H1 (cell line): ENCODE data around the gene LINGO4. TPM values are rescaled to one million over a fixed set of nuclear protein-coding genes. Genes with fewer than 3 reads are reported as not detected.

ENCODE experiments used
- CTCF ChIA-PET: fragments of 300-600 bp; sonication (Branson Sonifier 250); formaldehyde crosslinking; loops from one replicate; lab custom pipeline; 2021; ENCODE audit not compliant: partially characterized antibody; lab: Charles Lee
- POLR2A ChIA-PET: fragments of 300-600 bp; sonication (Branson Sonifier 250); formaldehyde crosslinking; loops from one replicate; lab custom pipeline; 2021; ENCODE audit warnings: inconsistent platforms; ENCODE audit not compliant: partially characterized antibody; lab: Charles Lee
- DNase-seq, 2 experiments: peaks; one replicate each; pipeline versions ENCODE4 v3.0.0 to v3.0.0-alpha.2; 2010 to 2022; ENCODE audit warnings: low spot score in 2 of 2, low read depth in 1 of 2, mixed read lengths in 1 of 2
- FAIRE-seq: peaks from 2 replicates; lab custom pipeline; 2011; peaks lifted over from hg19 to GRCh38; lab: Jason Lieb, UNC
- H2AFZ ChIP-seq: 2 replicates; pipeline ENCODE4 v1.8.1; 2012; ENCODE audit warnings: low read length, inconsistent platforms
- H2AK5ac ChIP-seq: 2 replicates; pipeline ENCODE4 v1.6.1; 2013; ENCODE audit warnings: low read depth, low read length
- H2BK120ac ChIP-seq: replicated peaks from 2 replicates; pipeline ENCODE3; 2013; ENCODE audit warnings: low read depth, low read length, inconsistent platforms
- H2BK12ac ChIP-seq: 2 replicates; pipeline ENCODE4 v1.6.1; 2013; ENCODE audit warnings: low read depth, low read length
- H2BK15ac ChIP-seq: 2 replicates; pipeline ENCODE4 v1.6.1; 2013; ENCODE audit warnings: low read length
- H2BK20ac ChIP-seq: 2 replicates; pipeline ENCODE4 v1.6.1; 2013; ENCODE audit warnings: low read length
- H2BK5ac ChIP-seq: 2 replicates; pipeline ENCODE4 v1.6.1; 2013; ENCODE audit warnings: low read depth, low read length
- H3K14ac ChIP-seq: 2 replicates; pipeline ENCODE4 v1.6.1; 2013; ENCODE audit warnings: inconsistent platforms; ENCODE audit not compliant: insufficient read length
- H3K18ac ChIP-seq: 2 replicates; pipeline ENCODE4 v1.6.1; 2013; ENCODE audit warnings: low read length; ENCODE audit errors: extremely low read depth
- H3K23ac ChIP-seq: 2 replicates; pipeline ENCODE4 v1.6.1; 2013; ENCODE audit warnings: inconsistent platforms; ENCODE audit not compliant: insufficient read length
- H3K23me2 ChIP-seq: 2 replicates; pipeline ENCODE4 v1.6.1; 2013; ENCODE audit warnings: low read depth, low read length
- H3K27ac ChIP-seq: 2 replicates; pipeline ENCODE4 v1.6.1; 2011; ENCODE audit warnings: low read depth, low read length, inconsistent platforms
- H3K27me3 ChIP-seq, 4 experiments: replicated peaks in 1 of 4; 1 replicate in 1 of 4; 2 replicates in 3 of 4; pipeline versions ENCODE4 v1.6.1 to v1.8.1; 2011 to 2013; ENCODE audit warnings: low read length in 3 of 4, mild to moderate bottlenecking in 3 of 4, inconsistent platforms in 2 of 4, mixed read lengths in 2 of 4, moderate library complexity in 1 of 4; ENCODE audit not compliant: control insufficient read depth in 3 of 4, insufficient read depth in 3 of 4; ENCODE audit errors: extremely low read depth in 1 of 4
- H3K36me3 ChIP-seq, 4 experiments: 2 replicates each; pipeline versions ENCODE4 v1.6.1 to v1.8.1; 2011 to 2013; ENCODE audit warnings: mild to moderate bottlenecking in 4 of 4, low read length in 3 of 4, moderate library complexity in 2 of 4, control low read depth in 1 of 4, inconsistent platforms in 1 of 4; ENCODE audit not compliant: insufficient read depth in 4 of 4, control insufficient read depth in 2 of 4
- H3K4ac ChIP-seq: replicated peaks from 2 replicates; pipeline ENCODE3; 2013; ENCODE audit warnings: low read length, low read depth, mixed read lengths, inconsistent platforms; ENCODE audit not compliant: insufficient read length
- H3K4me1 ChIP-seq, 4 experiments: replicated peaks in 1 of 4; 1 replicate in 1 of 4; 2 replicates in 3 of 4; pipeline versions ENCODE4 v1.6.1 to v1.8.1; 2011 to 2013; ENCODE audit warnings: low read length in 3 of 4, inconsistent platforms in 2 of 4, mixed read lengths in 1 of 4; ENCODE audit not compliant: insufficient read depth in 4 of 4, control insufficient read depth in 3 of 4
- H3K4me2 ChIP-seq, 2 experiments: 2 replicates each; pipeline versions ENCODE4 v1.6.1 to v1.8.1; 2011 to 2013; ENCODE audit warnings: low read depth in 2 of 2, low read length in 2 of 2, control low read depth in 1 of 2, inconsistent platforms in 1 of 2, mild to moderate bottlenecking in 1 of 2; ENCODE audit not compliant: insufficient read depth in 1 of 2
- H3K4me3 ChIP-seq, 4 experiments: fragments of 200-600, 300-600 bp in 1 of 4; sonication (generic), shearing (Covaris generic), sonication (Bioruptor Twin) in 1 of 4; 2 replicates each; pipeline versions ENCODE4 v1.5.1 to v1.8.1; 2011 to 2016; ENCODE audit warnings: low read length in 4 of 4, low read depth in 3 of 4, control low read depth in 2 of 4, inconsistent platforms in 2 of 4, mild to moderate bottlenecking in 2 of 4, mixed read lengths in 1 of 4, moderate library complexity in 1 of 4; ENCODE audit not compliant: insufficient read depth in 2 of 4; ENCODE audit errors: extremely low read depth in 1 of 4
- H3K56ac ChIP-seq: replicated peaks from 2 replicates; pipeline ENCODE3; 2013; ENCODE audit warnings: low read depth, mild to moderate bottlenecking, mixed read lengths, low read length, inconsistent platforms; ENCODE audit not compliant: insufficient read length
- H3K79me1 ChIP-seq: 2 replicates; pipeline ENCODE4 v1.6.1; 2013; ENCODE audit warnings: low read depth, low read length, control low read depth
- H3K79me2 ChIP-seq, 2 experiments: 2 replicates each; pipeline versions ENCODE4 v1.6.1 to v1.8.1; 2012 to 2013; ENCODE audit warnings: low read length in 2 of 2, mild to moderate bottlenecking in 2 of 2, inconsistent platforms in 1 of 2; ENCODE audit not compliant: insufficient read depth in 2 of 2, control insufficient read depth in 1 of 2
- H3K9ac ChIP-seq, 4 experiments: replicated peaks in 1 of 4; 1 replicate in 1 of 4; 2 replicates in 3 of 4; pipeline versions ENCODE4 v1.6.1 to v1.8.1; 2011 to 2013; ENCODE audit warnings: low read depth in 3 of 4, low read length in 3 of 4, control low read depth in 2 of 4, mild to moderate bottlenecking in 2 of 4, moderate library complexity in 2 of 4, inconsistent platforms in 1 of 4; ENCODE audit errors: extremely low read depth in 1 of 4
- H3K9me3 ChIP-seq, 2 experiments: 2 replicates each; pipeline versions ENCODE4 v1.6.1 to v1.8.1; 2012 to 2013; ENCODE audit warnings: mild to moderate bottlenecking in 2 of 2, moderate library complexity in 2 of 2, control low read depth in 1 of 2, inconsistent platforms in 1 of 2, low read depth in 1 of 2, low read length in 1 of 2, mixed read lengths in 1 of 2; ENCODE audit not compliant: insufficient read depth in 2 of 2
- H4K20me1 ChIP-seq, 2 experiments: replicated peaks in 1 of 2; 2 replicates each; pipeline versions ENCODE3 to v1.8.1; 2011 to 2013; ENCODE audit warnings: inconsistent platforms in 2 of 2, low read length in 2 of 2, mild to moderate bottlenecking in 1 of 2; ENCODE audit not compliant: insufficient read depth in 2 of 2, control insufficient read depth in 1 of 2
- H4K5ac ChIP-seq: 2 replicates; pipeline ENCODE4 v1.6.1; 2013; ENCODE audit warnings: low read length, low read depth, mixed read lengths, inconsistent platforms; ENCODE audit not compliant: insufficient read length
- H4K8ac ChIP-seq: 2 replicates; pipeline ENCODE4 v1.8.0; 2013; ENCODE audit warnings: mild to moderate bottlenecking, moderate library complexity, low read length, inconsistent platforms; ENCODE audit not compliant: insufficient read depth; ENCODE audit errors: extremely low read depth
- H4K91ac ChIP-seq: replicated peaks from 2 replicates; pipeline ENCODE3; 2013; ENCODE audit warnings: low read length, mixed read lengths, inconsistent platforms; ENCODE audit not compliant: insufficient read length
- BRCA1 ChIP-seq: IDR thresholded peaks from 2 replicates; pipeline ENCODE4 v1.6.1; 2012; ENCODE audit warnings: low read depth, low read length, improper control_type of control experiment
- CEBPB ChIP-seq: IDR thresholded peaks from 2 replicates; pipeline ENCODE4 v1.6.1; 2012; ENCODE audit warnings: low read depth, low read length
- E2F6 ChIP-seq: IDR thresholded peaks from 2 replicates; pipeline ENCODE4 v1.6.1; 2012; ENCODE audit warnings: inconsistent platforms
- GABPA ChIP-seq: IDR thresholded peaks from 2 replicates; pipeline ENCODE4 v1.6.1; 2011; ENCODE audit warnings: mild to moderate bottlenecking, low read length, moderate library complexity, borderline replicate concordance; ENCODE audit not compliant: insufficient read depth
- KDM5A ChIP-seq: fragments of 200-600 bp; IDR thresholded peaks from 2 replicates; pipeline ENCODE4 v1.7.1; 2012; ENCODE audit warnings: mild to moderate bottlenecking, low read length, inconsistent platforms, mixed read lengths
- NRF1 ChIP-seq: IDR thresholded peaks from 2 replicates; pipeline ENCODE4 v1.6.1; 2011; ENCODE audit warnings: mild to moderate bottlenecking, low read depth, low read length, improper control_type of control experiment
- POU5F1 ChIP-seq: IDR thresholded peaks from 2 replicates; pipeline ENCODE4 v1.6.1; 2011; ENCODE audit warnings: low read depth, mild to moderate bottlenecking, low read length, moderate library complexity
- ZNF274 ChIP-seq: IDR thresholded peaks from 2 replicates; pipeline ENCODE4 v1.7.0; 2012; ENCODE audit warnings: low read length, borderline replicate concordance; ENCODE audit errors: extremely low read depth
- WGBS, 2 experiments: shearing (Covaris generic) in 1 of 2; methylation state at CpG; one replicate each; pipeline versions ENCODE4 v1.1.6 to v1.1.7; 2013 to 2015; ENCODE audit warnings: low lambda C conversion rate in 2 of 2, mixed read lengths in 2 of 2, inconsistent platforms in 1 of 2, low coverage in 1 of 2, missing lambda C conversion rate in 1 of 2; ENCODE audit not compliant: insufficient replicate concordance in 2 of 2, insufficient coverage in 1 of 2, insufficient read length in 1 of 2; ENCODE audit errors: extremely low coverage in 1 of 2, missing lambda C conversion rate in 1 of 2; 5-methylcytosine and 5-hydroxymethylcytosine counted together
- polyA plus RNA-seq, 7 experiments: library from polyadenylated mRNA; depleted of rRNA in 3 of 7; stranded (reverse) in 5 of 7; unstranded in 2 of 7; fragments of >200 nt in 5 of 7; fragments of 200-250 nt in 2 of 7; gene quantifications; 1 replicate in 5 of 7; 2 replicates in 1 of 7; 4 replicates in 1 of 7; pipeline versions ENCODE4 v1.2.1 to v1.2.3, GENCODE V29; 2011 to 2013; ENCODE audit warnings: missing spikeins in 2 of 7, mixed read lengths in 2 of 7
- total RNA-seq: library from RNA; stranded (reverse); fragmentation: NEBNext Ultra II Directional; extraction: Animal tissue kit (Norgen Biotek cat#: 25700); gene quantifications from 2 replicates; pipeline ENCODE4 v1.2.1, GENCODE V29; 2021

Gene LINGO4
- total and polyA plus RNA-seq, 2 of the 8 experiments (the other 6 are each of a cell fraction or from before 2014, with no cell fraction given), result 0.03 TPM; not detected in 1

GRCh38 chr1:151782741-151783140 lies 22.5 kb downstream of the LINGO4 start:
- Histone ChIP-seq H3K23me2 (no peaks in the 10 kb centered on the region), H3K4me2 (no peak overlapping the region), H4K91ac (no peak overlapping the region), H3K27ac (no peak overlapping the region; the same call in 1 of the 2 replicates), H3K23ac (no peak overlapping the region), H3K36me3 (peaks cover 0 to 18% (median 3%) of the 10 kb centered on the region in 4 experiments; a peak in 5 of 8 replicates), H2BK12ac (no peak overlapping the region), H3K4me1 (no peaks in the 10 kb centered on the region), H2BK20ac (no peak overlapping the region), H4K5ac (no peak overlapping the region), H3K9me3 (no peaks in the 10 kb centered on the region), H3K9ac (no peak overlapping the region), H2BK120ac (no peak overlapping the region), H3K56ac (no peak overlapping the region), H3K4me3 (no peak overlapping the region), H3K4ac (no peak overlapping the region), H2AK5ac (no peak overlapping the region), H3K79me1 (no peaks in the 10 kb centered on the region), H4K20me1 (no peaks in the 10 kb centered on the region), H3K27me3 (no peaks in the 10 kb centered on the region), H3K18ac (no peak overlapping the region), H3K14ac (no peak overlapping the region), H2AFZ (no peak overlapping the region), H2BK15ac (no peak overlapping the region), H3K79me2 (no peaks in the 10 kb centered on the region), H4K8ac (no peak overlapping the region), H2BK5ac (no peak overlapping the region)
- DNase-seq (no peak), FAIRE-seq (no peak)
- POLR2A ChIA-PET, result no interaction called here
- CTCF ChIA-PET, result interaction anchor here (0.9 to 1.3 kb wide), 3 partner anchors 10 to 46 kb away, joined by 3 to 5 read pairs (median 3); no protein-coding TSS in a partner anchor
- WGBS, 2 experiments, result 84% methylated on average over 3 of the region's 3 CpGs; no CpG with 5 or more reads in 1 of the 2 experiments
- TF ChIP-seq BRCA1 (no peak), ZNF274 (no peak), GABPA (no peak), POU5F1 (no peak), NRF1 (no peak), CEBPB (no peak), KDM5A (no peak), E2F6 (no peak)
